ENCODE results near the gene MFN2.

Gene MFN2

DNA sequence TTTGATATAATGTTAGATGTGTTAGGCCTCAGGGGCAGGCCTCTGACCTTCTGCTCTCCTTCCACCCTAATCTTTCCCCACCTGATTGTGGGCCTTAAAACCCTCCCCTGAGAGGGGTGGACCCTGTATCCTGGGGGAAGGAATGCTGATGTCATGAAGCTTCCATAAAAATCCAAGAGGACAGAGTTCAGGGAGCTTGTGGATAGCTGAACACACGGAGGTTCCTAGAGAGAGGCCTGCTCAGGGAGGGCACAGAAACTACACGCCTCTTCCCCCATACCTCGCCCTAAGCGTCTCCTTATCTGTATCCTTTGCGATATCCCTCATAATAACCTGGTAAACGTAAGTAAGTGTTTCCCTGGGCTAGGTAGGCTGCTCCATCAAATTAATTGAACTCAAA, 4.3 kb downstream of the MFN2 start:
- no peak overlapping the region for H3K4me2 ChIP-seq (ENCODE audit: low read length)
- no peaks in the 10 kb centered on the region for H3K9me3 ChIP-seq (ENCODE audit: low read length)
- TF ChIP-seq, protein P1, sequence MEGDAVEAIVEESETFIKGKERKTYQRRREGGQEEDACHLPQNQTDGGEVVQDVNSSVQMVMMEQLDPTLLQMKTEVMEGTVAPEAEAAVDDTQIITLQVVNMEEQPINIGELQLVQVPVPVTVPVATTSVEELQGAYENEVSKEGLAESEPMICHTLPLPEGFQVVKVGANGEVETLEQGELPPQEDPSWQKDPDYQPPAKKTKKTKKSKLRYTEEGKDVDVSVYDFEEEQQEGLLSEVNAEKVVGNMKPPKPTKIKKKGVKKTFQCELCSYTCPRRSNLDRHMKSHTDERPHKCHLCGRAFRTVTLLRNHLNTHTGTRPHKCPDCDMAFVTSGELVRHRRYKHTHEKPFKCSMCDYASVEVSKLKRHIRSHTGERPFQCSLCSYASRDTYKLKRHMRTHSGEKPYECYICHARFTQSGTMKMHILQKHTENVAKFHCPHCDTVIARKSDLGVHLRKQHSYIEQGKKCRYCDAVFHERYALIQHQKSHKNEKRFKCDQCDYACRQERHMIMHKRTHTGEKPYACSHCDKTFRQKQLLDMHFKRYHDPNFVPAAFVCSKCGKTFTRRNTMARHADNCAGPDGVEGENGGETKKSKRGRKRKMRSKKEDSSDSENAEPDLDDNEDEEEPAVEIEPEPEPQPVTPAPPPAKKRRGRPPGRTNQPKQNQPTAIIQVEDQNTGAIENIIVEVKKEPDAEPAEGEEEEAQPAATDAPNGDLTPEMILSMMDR (IDR thresholded peaks at IDR 0.05; ENCODE audit: low read length), result no peak
- TF ChIP-seq EZH2 (IDR thresholded peaks at IDR 0.05; ENCODE audit: borderline replicate concordance, low read length), result no peak
- H3K4me1 ChIP-seq (ENCODE audit: insufficient read depth, low read length, severe bottlenecking), result peaks cover 22% of the 10 kb centered on the region
- H3K27ac ChIP-seq (ENCODE audit: low read depth, low read length, poor library complexity, severe bottlenecking), result no peak overlapping the region
- no peaks in the 10 kb centered on the region for H3K9me2 ChIP-seq (ENCODE audit: low read depth, low read length)
- peaks cover 11% of the 10 kb centered on the region; the same call in 1 of the 2 replicates for H3K79me2 ChIP-seq (ENCODE audit: insufficient read depth, low read length)
- no peak overlapping the region for H3K4me3 ChIP-seq (ENCODE audit: low read depth, low read length, poor library complexity, severe bottlenecking)
- peaks cover 67% of the 10 kb centered on the region for H3K36me3 ChIP-seq (ENCODE audit: insufficient read depth, low read length)
- no peak overlapping the region for H2AFZ ChIP-seq (ENCODE audit: low read length)
- no peaks in the 10 kb centered on the region for H3K27me3 ChIP-seq (ENCODE audit: insufficient read depth, low read length)
- H4K20me1 ChIP-seq (ENCODE audit: insufficient read depth, low read length), result no peaks in the 10 kb centered on the region
- no peak overlapping the region for H3K9ac ChIP-seq (ENCODE audit: low read length)
- no peaks in the 10 kb centered on the region for H3F3A ChIP-seq (ENCODE audit: insufficient read depth, low read length)

DNA sequence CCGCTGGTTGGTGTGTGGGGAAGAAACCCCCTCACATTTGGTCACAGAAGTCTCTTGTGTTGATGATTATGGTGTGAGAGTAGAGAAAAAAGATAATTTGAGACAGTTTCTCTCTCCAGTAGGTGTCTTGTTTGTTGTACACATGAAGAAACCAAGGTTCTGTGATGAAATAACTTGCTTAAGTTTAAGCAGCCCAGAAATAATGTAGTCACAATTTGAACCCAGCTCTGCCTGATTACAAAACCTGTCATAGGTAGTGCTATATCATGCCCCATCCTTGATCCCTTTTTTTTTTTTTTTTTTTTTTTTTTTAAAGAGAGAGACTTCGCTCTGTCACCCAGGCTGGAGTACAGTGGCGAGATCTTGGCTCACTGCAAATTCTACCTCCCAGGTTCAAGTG, 4.9 kb downstream of the MFN2 start:
- Histone ChIP-seq H3K9me3 (ENCODE audit: low read length) (no peaks in the 10 kb centered on the region), H4K20me1 (ENCODE audit: insufficient read depth, low read length) (no peaks in the 10 kb centered on the region), H2AFZ (ENCODE audit: low read length) (no peak overlapping the region), H3K4me2 (ENCODE audit: low read length) (no peak overlapping the region), H3K9ac (ENCODE audit: low read length) (no peak overlapping the region), H3K9me2 (ENCODE audit: low read depth, low read length) (no peaks in the 10 kb centered on the region), H3K4me3 (ENCODE audit: low read depth, low read length, poor library complexity, severe bottlenecking) (no peak overlapping the region), H3K27me3 (ENCODE audit: insufficient read depth, low read length) (no peaks in the 10 kb centered on the region), H3F3A (ENCODE audit: insufficient read depth, low read length) (no peaks in the 10 kb centered on the region), H3K4me1 (ENCODE audit: insufficient read depth, low read length, severe bottlenecking) (peaks cover 19% of the 10 kb centered on the region), H3K36me3 (ENCODE audit: insufficient read depth, low read length) (peaks cover 73% of the 10 kb centered on the region), H3K79me2 (ENCODE audit: insufficient read depth, low read length) (peaks cover 11% of the 10 kb centered on the region; the same call in 1 of the 2 replicates), H3K27ac (ENCODE audit: low read depth, low read length, poor library complexity, severe bottlenecking) (no peak overlapping the region)
- no peak for TF ChIP-seq EZH2 (IDR thresholded peaks at IDR 0.05; ENCODE audit: borderline replicate concordance, low read length)
- TF ChIP-seq, protein P1 (IDR thresholded peaks at IDR 0.05; ENCODE audit: low read length), result no peak

DNA sequence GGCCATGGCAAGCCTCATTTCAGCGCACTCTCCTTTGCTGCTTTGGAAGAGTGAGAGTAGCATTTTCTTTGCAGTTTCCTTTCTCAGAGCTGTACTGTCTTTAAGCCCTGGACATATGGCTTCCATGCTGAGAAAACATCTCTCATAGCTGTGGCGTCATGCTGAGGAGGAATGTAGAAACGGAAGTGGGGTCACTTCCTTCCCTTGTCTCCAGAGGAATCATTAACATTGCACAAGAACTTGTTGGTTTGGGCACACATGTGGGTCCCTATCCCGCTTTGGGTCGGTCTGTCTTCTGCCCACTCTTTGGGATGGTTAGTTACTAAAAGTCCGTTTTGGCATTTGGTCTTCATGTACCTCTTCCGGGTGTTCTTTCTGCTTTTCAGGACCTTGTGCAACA, 5.6 kb downstream of the MFN2 start:
- Histone ChIP-seq H3K4me2 (ENCODE audit: low read length) (no peak overlapping the region), H3K9me2 (ENCODE audit: low read depth, low read length) (no peaks in the 10 kb centered on the region), H3F3A (ENCODE audit: insufficient read depth, low read length) (no peaks in the 10 kb centered on the region), H4K20me1 (ENCODE audit: insufficient read depth, low read length) (no peaks in the 10 kb centered on the region), H3K9me3 (ENCODE audit: low read length) (no peaks in the 10 kb centered on the region), H2AFZ (ENCODE audit: low read length) (no peak overlapping the region), H3K4me3 (ENCODE audit: low read depth, low read length, poor library complexity, severe bottlenecking) (no peak overlapping the region), H3K4me1 (ENCODE audit: insufficient read depth, low read length, severe bottlenecking) (peaks cover 17% of the 10 kb centered on the region), H3K9ac (ENCODE audit: low read length) (no peak overlapping the region), H3K27ac (ENCODE audit: low read depth, low read length, poor library complexity, severe bottlenecking) (no peak overlapping the region), H3K79me2 (ENCODE audit: insufficient read depth, low read length) (peaks cover 8% of the 10 kb centered on the region; the same call in 1 of the 2 replicates), H3K27me3 (ENCODE audit: insufficient read depth, low read length) (no peaks in the 10 kb centered on the region), H3K36me3 (ENCODE audit: insufficient read depth, low read length) (peaks cover 79% of the 10 kb centered on the region)
- TF ChIP-seq, protein P1 (IDR thresholded peaks at IDR 0.05; ENCODE audit: low read length), result no peak
- TF ChIP-seq EZH2 (IDR thresholded peaks at IDR 0.05; ENCODE audit: borderline replicate concordance, low read length), result no peak

Measured in OCI-LY1 (cell line).